Measurements from ENCODE around the gene BRMS1L.
"Not testable (repeated sequence)": the region's sequence is repeated elsewhere in the genome, so short reads cannot be mapped to it uniquely, and the experiment has no call there.

Gene BRMS1L

GRCh38 chr14:35826218-35826951 lies at the start of gene BRMS1L:
Gene BRMS1L, plus strand, starts transcription at chr14:35826338. Its CDS starts 179 bp downstream, at chr14:35826517.
- peak; percentile 99 for DNase-seq

- DNase-seq = no peak
These were observed 49.3 kb upstream of the BRMS1L start for GRCh38 chr14:35776823-35777222.

- not testable (repeated sequence) for DNase-seq
These were observed 48.6 kb upstream of the BRMS1L start for GRCh38 chr14:35777550-35777949.

- DNase-seq = no peak
These were observed 46.8 kb upstream of the BRMS1L start for GRCh38 chr14:35779368-35779767.

- no peak for DNase-seq
These were observed 42.4 kb upstream of the BRMS1L start for GRCh38 chr14:35783699-35784098.

GRCh38 chr14:35786856-35787255 lies 39.3 kb upstream of the BRMS1L start:
- no peak for DNase-seq

- DNase-seq = no peak
These were observed 36.5 kb upstream of the BRMS1L start for GRCh38 chr14:35789651-35790050.

GRCh38 chr14:35797796-35798195 lies 28.3 kb upstream of the BRMS1L start:
- no peak for DNase-seq

GRCh38 chr14:35806006-35806907 lies 19.9 kb upstream of the BRMS1L start:
- DNase-seq = no peak

GRCh38 chr14:35807131-35807961 lies 18.8 kb upstream of the BRMS1L start:
- DNase-seq = no peak

- peak; percentile 34 for DNase-seq
These were observed 18.0 kb upstream of the BRMS1L start for GRCh38 chr14:35808076-35808637.

- DNase-seq = peak; percentile 91
These were observed 17.2 kb upstream of the BRMS1L start, which contains the start of gene RALGAPA1 for GRCh38 chr14:35808638-35809563. Gene RALGAPA1, minus strand, starts transcription at chr14:35809295. Its CDS starts 460 bp downstream, at chr14:35808835.

GRCh38 chr14:35809597-35809996 lies 16.5 kb upstream of the BRMS1L start:
- no peak for DNase-seq

- no peak for DNase-seq
These were observed 15.2 kb upstream of the BRMS1L start for GRCh38 chr14:35810963-35811362.

- DNase-seq = peak; percentile 69
These were observed 11.7 kb upstream of the BRMS1L start for GRCh38 chr14:35814371-35815005.

- DNase-seq = peak; percentile 41
These were observed 7.6 kb upstream of the BRMS1L start for GRCh38 chr14:35818346-35819115.

- no peak for DNase-seq
These were observed 6.3 kb upstream of the BRMS1L start for GRCh38 chr14:35819591-35820540.

GRCh38 chr14:35821564-35822411 lies 4.3 kb upstream of the BRMS1L start:
- DNase-seq = no peak
